ENCODE measurements around the gene PRDM16.

PRDM16 gene

DNA sequence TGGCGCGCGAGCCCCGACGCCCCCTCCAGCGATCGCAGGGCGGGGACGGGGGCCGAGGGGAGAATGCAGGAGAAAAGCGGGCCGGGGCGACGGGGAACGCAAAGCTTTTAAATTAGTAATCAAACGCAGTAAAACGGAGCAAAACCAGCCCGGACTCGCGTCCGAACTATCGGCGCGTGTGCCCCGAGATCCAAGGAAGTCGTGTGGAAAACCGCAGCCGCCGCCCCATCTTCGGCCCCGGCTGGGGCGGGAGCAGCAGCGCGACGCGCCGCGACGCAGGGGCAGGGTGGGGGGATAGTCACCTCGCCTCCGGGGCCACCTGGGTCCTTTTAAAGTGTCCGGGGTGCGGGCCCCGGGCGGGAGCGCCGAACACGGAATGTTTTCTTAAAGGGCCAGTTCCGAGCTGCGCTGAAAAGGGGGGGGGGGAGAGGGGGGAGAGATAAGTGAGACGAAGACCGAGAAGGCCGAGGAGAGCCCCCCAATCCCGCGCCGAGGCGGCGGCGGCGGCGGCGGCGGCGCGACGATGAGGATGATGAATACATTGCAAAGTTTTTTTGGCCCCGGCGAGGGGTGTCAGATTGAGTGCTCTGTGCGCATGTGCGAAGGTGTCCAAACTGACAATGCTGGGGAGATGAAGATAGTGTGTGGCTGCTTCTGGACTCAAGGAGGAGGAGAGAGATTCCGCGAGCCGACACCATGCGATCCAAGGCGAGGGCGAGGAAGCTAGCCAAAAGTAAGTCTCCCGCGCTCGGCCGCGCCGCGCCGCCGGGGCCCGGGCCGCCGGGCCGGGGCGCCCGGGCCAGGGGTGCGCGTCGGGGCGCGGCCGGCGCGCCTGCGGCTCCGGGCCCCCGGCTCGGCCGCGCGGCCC, at the start of gene PRDM16:
PRDM16 (plus strand) TSS at position 640 of the 868 bp plus-strand sequence; CDS start at position 697, 57 bp downstream.
- peak; percentile 65 for DNase-seq

DNA sequence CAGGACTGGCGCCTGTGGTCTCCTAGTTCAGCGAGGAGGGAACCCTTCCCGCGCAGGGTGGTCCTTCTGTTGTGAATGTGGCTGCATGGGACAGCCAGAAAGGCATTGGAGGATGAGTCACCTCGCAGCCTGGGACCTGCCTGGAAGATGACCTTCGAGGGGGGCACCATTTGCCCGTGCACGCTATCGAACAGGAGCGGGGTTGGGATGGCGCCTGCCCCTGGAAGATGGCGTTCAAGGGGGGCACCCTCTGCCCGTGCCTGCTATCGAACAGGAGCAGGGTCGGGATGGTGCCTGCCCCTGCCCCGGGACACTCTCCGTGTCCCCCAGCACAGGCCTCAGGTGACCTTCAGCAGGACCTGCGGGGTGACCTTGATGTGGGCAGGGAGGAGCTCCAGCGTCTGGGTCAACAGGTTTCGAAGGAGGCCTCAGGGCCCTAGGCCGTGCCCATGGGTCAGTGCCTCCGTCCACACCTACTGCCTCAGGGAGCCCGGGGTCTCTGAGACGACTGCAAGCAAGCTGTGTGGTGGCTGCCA, 49.4 kb upstream of the PRDM16 start:
- no peak for DNase-seq

DNA sequence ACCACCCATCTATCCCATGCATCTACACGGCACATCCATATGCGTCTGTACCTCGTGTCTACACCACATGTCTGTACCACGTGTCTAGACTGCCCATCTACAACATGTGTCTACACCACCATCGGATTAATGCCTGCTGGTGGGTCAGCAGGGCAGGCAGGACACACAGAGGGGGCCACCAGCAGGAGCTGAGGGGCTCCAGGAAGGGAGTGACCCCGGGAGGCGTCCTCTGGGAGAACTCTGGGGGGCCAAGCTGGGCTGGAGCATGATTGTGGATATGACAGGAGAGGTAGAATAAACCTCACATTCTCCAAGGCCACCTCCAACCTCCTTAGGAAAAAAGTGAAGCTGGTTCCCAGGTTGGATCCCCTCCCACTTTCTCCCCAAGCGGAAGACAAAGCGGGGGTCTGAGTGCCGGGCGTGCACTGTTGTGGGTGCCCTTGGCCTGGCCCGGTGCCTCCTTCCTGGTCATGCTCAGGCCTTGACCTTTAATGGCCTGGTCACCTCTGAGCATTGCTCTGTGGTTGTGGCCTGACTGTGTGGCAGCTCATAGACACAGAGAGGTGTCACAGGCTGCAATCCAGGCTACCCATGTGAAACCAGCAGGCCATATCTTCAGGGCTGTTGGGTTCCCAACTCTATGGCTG, 48.6 kb upstream of the PRDM16 start:
- no peak for DNase-seq

DNA sequence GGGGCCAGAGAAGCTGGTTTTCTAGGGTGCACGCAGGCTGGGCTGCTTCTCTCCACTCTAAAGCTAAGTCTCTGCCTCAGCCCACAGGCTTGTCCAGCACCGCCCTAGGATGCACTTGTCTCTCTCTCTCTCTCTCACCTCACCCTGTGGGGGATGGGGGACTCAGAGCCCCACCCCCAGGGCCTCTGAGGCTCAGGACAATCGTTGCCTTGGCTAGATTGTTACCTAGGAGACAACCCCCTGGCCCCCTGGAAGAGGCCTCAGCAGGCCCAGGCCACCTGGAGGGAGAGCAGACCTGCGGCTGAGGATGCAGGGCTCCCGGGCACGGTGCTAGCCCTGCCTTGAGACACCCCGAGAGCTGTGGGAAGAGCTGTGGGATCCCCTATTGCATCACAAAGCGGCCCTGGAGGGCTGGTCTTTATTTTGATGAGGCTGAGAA, 47.8 kb upstream of the PRDM16 start, which contains the start of gene ACTRT2:
ACTRT2 (plus strand) TSS at position 235 of the 439 bp plus-strand sequence. CDS start 220 bp downstream, outside the sequence.
- no peak for DNase-seq

DNA sequence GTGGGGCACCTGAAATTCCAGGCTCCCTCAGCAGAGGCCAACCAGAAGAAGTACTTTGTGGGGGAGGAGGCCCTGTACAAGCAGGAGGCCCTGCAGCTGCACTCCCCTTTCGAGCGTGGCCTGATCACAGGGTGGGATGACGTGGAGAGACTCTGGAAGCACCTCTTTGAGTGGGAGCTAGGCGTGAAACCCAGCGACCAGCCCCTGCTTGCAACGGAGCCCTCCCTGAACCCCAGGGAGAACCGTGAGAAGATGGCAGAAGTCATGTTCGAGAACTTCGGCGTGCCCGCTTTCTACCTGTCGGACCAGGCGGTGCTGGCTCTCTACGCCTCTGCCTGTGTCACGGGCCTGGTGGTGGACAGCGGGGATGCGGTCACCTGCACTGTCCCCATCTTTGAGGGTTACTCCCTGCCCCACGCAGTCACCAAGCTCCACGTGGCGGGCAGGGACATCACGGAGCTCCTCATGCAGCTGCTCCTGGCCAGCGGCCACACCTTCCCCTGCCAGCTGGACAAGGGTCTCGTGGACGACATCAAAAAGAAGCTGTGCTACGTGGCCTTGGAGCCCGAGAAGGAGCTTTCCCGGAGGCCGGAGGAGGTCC, 47.1 kb upstream of the PRDM16 start:
- no peak for DNase-seq

DNA sequence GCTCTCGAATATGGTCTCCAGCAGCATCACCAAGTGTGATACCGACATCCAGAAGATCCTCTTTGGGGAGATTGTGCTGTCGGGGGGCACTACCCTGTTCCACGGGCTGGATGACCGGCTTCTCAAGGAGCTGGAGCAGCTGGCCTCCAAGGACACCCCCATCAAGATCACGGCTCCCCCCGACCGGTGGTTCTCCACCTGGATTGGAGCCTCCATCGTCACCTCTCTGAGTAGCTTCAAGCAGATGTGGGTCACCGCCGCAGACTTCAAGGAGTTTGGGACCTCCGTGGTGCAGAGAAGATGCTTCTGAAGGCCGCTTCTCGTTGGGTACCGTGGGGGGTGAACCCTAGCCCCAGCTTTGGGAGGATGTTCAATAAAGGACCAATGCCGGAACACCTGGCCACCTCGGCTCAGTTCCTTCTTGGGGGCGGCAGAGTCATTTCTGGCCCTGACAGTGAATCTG, 46.5 kb upstream of the PRDM16 start:
- no peak for DNase-seq

DNA sequence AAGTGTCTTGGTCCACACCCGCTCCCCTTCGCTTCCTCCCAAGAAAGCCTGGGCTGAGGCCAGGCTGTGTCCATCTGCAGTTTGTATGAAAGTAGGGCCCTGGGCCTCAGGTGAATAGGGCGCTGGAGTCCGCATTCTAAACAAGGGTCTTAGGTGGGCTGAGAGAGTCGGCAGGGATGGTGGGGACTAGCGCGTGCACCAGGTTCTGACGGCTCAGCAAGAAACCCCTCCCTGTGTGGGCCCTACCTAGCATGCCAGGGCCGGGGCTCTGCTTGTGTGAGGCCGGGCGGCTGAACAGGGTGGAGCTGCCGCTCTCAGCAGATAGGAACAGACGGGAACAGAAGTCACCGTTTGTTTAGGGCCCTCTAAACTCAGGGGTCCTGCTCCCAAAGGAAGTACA, 46.0 kb upstream of the PRDM16 start:
- no peak for DNase-seq

DNA sequence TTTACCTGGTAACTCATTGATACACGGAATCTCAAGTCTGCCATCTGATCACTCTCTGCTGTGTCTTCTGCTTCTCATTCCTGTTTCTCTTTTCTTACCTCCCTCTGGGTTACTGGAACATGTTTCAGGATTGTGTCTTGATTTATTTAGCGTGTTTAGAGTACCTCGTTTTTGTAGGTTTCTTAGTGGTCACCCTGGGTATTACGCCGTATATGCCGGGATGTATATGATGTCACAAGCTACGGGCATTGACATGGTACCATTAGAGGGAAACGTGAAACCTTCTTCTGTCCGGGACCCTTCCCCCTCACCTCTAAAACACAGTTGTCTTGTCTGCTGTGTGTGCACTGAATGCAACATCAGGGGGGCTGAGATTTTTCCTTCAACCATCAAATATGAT, 45.0 kb upstream of the PRDM16 start:
- no peak for DNase-seq

DNA sequence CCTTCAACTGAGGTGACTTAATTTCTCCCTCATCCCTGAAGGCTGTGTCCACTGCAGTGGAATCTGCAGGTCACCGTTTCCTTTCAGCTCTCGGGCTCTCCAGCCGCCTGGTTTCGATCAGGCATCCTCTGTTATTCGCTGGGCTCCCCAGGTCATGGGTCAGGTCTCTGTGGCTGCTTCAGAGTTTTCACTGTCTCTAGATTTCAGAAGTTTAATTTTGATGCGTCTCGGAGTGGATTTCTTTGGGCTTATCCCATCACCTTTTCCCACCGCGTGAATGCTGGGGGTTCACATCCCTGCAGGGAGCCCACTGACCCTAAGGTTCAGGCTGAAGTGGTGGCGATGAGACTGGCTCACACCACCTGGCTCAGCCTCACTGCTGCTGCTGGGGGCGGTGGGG, 44.4 kb upstream of the PRDM16 start:
- DNase-seq, result no peak

DNA sequence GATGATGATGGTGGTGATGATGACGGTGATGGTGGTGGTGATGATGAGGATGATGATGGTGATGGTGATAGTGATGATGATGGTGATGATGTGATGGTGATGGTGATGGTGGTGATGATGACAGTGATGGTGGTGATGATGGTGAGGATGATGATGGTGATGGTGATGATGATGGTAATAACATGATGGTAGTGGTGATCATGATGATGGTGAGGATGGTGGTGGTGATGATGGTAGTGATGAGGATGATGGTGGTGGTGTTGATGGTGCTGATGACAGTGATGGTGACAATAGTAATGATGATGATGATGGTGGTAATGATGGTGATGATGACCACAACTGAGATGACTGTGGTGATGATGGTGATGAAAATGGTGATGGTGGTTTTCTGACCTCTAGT, 42.9 kb upstream of the PRDM16 start:
- DNase-seq, result no peak

DNA sequence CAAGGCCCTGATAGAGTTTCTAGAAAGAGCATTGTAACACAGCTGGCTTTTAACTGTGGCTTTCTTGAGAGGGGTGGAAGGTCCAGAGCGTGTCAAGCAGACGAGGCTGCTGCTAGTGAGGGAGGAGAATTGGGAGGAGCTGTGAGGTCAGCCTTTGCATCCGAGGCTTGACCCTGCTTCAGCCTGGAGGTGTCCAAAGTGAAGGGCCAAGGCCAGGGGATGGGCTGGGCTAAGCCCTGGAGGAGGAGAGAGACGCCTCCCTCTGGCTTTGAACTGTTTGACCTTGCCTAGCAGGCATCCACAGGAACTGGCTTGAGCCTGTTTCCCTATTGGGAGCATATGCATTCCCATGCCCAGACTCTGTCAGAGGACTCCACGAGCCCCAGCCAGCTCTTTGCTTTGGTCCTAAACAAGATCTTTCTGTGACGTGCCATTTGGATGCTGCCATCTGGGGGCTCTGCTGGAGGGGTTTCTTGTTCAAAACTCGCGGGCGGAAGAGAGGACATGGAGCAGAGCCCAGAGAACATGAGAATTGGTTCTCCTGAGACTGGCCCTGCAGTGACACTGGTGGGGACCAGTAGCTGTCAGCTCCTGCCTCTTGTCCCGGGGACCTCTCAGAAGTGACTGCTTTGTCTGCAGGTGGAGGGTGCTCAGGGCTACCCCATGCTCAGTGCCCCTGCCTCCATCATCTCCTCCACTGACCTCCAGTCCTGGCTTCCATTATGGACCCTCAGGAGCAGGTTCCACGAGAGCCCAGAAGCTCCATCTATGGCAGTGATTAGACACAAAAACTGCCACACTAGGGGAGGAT, 42.2 kb upstream of the PRDM16 start:
- DNase-seq, result no peak

DNA sequence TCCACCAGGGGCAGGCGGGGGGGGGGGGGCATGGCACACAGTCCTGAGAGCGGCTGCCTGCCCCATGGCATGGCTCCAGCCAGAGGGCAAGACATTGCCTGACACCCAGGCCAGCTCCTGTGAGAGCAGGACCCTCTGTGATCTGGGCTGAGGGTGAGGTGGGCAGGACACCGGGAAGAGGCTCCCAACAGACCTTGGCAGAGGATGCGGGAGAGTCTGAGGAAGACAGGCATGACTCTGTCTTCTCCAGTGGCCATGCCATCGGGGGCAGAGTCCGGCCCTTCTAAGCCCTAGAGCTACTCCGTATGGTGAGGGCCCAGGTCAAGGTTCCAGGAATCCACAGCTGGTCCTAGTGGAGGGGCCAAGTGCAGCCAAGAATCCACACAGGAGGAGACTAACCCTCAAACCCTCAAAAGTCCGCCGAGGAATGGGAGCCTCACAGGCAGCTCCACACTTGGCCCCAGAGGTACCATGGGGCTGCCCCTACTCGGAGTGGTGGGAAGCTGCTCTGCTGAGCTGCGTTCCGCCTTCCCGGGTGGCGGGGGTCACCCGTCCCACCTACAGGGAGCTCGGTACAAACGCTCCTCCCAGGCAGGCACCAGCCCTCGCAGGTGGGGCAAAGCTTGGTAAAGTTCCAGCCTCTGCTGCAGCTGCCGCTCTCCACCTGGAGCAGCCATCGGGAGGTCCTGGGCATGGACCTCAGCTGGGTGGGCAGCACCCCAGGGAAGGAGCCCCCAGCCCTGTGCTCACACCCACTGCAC, 41.2 kb upstream of the PRDM16 start:
- no peak for DNase-seq

DNA sequence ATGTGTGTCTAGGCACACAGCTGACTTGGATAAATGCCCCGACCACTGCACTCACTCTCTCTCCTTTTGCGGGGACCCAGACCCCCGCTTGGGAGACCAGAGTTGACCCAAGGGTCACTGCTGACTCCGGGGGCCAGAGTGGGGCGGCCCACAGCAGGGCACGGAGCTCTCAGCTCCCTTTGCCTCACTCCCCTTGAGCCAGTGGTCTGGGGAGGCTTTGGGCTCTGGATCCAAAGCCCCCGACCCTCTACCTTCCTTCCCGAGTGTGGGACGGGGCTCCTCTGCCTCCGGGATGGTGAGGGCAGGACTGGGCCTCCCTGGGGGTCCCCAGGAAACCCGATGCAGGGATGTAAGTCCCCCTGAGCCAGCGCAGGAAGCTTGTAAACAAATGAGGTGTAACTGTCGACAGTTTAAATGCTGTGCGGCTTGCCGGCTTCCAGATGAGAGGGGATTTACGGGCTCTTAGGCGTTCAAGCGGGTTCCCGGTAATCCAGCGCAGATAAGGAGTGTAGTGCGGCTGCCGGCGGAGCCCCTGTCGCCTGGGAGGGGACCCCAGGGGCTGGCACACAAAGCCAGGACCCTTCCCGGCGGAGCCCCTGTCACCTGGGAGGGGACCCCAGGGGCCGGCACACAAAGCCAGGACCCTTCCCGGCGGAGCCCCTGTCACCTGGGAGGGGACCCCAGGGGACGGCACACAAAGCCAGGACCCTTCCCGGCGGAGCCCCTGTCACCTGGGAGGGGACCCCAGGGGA, 40.3 kb upstream of the PRDM16 start:
- no peak for DNase-seq

DNA sequence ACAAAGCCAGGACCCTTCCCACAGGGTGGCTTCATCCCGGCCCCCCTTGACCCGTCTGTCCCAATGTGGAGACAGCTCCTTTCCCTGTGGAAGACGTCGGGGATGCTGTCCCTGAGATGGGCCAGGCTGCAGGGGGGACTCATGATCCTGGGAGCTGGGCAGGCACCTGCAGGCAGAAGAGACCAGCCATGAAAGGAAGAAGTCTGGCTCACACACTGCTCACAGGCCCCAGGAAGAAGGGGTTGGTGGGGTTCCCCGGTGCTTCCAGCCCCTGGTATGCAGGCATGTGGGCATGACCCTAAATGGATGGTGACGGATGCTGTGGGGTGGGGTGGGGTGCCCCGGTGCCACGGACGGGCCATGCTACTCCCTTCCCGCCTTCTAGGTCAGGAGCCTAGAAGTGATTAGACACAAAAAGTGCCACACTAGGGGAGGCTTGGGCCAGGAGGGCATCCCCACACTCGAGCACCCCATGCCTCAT, 39.5 kb upstream of the PRDM16 start:
- DNase-seq, result no peak

DNA sequence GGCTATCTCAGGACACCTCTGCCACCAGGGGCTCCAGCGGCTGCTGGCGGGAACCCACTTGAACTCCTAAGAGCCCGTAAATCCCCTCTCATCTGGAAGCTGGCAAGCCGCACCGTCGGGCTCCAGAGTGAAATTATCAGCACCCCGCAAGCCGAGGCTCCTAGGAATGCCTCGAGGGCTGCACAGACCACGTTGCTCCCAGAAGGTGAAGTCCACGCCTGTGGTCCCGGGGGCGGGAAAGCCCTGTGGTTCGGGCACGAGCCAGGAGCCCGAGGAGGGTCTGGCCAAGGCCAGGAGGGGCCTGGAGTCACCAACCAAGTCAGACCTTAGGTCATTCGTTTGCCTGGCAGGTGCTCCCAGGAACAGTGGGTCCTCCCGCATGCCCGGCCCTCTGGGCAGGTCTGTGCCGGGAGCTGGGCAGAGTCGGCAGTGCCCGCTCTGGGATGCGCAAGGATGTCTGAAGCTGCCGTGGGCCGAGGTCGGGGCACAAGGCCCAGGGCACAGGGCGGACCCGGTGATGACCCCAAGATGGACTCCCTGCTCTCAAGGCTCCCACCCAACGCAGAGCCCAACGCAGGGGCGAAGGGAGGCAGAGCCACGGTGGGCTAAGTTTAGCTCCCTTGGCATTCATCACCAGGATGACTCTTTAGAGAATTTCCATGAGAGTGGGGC, 38.9 kb upstream of the PRDM16 start:
- no peak for DNase-seq

DNA sequence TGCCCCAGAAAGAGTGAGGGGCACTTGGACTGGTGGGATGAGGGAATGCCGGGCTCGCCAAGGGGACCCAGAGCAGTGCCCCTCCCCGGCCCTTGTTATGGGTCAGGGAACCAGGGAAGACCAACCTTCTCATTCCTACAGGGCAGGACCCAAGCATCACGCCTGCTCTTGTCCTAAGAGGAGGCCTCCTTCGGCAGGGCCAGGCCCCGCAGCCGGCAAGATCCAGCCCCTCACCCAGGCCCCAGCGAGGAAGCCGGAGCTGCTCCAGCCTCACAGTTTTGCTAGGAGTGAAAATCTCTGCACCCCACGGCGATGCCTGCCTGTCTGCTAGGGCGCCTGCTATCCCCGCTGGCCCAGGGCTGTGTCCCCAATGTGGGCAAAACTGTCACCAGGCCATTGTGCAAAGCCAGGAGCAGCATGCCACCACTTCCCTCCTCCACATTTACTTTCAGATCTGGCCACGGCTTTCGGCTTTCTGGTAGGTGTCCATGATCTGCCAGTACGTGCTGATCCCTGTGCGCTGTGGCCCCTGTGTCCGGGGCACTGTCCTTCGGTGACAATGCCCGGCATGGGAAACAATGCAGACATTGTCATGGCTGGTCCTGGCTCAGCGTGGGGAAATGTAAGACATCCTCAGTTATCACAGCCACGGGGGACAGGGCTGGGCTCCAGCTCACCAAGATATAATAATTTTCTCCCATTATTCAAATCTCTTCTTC, 38.2 kb upstream of the PRDM16 start:
- DNase-seq, result no peak

DNA sequence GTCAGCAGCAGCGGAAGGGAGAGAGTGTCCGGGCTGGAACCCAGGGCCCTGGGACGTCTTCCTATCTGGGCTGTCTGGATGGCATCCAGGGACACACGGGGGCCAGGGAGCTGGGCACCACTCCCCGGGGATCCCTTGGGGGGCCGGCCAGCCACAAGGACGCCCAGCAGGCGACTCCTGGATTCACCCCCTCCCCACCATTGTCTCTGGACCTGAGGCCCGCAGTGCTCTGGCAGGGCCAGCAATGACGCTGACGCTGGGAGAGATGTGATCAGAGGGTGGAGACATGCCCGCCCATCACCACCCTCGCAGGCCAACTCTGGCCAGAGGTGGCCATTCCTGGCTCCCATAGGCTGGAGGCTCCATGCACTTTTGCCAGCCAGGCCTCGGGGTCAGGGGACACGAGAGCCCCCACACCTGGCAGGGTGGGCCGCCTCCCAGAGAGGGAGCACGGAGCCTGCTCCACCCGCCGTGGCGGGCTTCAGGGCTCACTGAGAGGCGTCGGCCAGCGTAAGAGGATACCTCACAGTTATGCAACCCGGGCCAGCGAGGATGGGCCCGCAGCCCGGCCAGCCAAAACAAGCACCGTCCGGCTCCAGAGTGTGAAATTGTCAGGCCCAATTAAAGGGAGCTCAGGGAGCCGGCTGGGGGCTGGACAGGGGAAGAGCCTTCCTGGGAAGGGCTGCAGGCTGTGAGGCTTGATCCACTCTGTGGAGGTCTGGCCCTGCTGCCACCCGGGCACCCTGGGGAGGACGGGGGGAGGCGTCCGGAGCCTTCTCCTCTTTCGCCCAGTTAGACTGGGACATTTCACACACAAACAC, 37.4 kb upstream of the PRDM16 start:
- no peak for DNase-seq

DNA sequence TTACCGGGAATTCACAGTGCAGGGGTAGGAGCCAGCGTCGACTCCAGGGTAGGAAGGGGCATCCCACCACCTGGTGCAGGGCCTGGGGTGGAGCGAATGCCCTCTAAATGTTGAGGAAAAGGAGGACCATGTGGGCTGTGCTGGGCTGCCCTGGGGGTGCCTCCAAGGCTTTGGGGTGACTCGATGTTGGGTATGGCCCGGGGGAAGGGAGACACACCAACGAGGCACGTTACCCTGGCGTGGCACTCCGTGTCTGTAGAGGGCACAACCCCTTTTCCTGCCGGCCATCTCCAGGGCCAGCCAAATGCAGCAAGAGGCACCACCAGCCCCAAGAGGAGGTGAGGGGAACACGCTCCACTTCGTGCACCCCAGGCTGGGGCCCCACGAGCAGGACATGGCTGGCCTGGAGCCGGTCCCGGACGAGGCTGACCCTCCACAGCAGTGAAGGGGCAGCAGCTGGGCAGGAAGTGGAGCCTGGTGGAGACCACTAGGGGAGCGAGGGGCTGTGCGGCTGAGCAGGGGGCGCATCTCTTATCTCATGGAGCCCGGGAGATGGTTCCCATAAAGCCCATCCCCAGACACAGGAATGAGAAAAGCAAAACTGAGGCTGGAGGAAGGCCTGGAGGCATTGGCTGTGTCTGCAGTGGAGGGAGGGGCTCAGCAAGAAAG, 36.5 kb upstream of the PRDM16 start:
- DNase-seq, result no peak

Measured in fibroblast of skin of right quadriceps (primary cell).